Progenitor cell of endocrine pancreas (in vitro differentiated cells): ENCODE data around the gene AP5Z1. TPM values are rescaled to one million over a fixed set of nuclear protein-coding genes. Genes with fewer than 3 reads are reported as not detected.

Experiments used
- DNase-seq: peaks from one replicate; pipeline ENCODE4 v3.0.0; 2021; ENCODE audit warnings: low spot score; ENCODE audit not compliant: unreplicated experiment
- H3K27ac Mint-ChIP-seq: 2 replicates; pipeline ENCODE4 v1.8.0; 2021; ENCODE audit warnings: mild to moderate bottlenecking, moderate library complexity, mixed read lengths
- H3K27me3 Mint-ChIP-seq: 2 replicates; pipeline ENCODE4 v1.8.0; 2021; ENCODE audit warnings: mixed read lengths
- H3K36me3 Mint-ChIP-seq: 2 replicates; pipeline ENCODE4 v1.8.0; 2022; ENCODE audit warnings: mixed read lengths; ENCODE audit not compliant: insufficient read depth
- H3K4me1 Mint-ChIP-seq: 2 replicates; pipeline ENCODE4 v1.8.0; 2021; ENCODE audit warnings: low read depth, mixed read lengths
- H3K4me3 Mint-ChIP-seq: 2 replicates; pipeline ENCODE4 v1.8.0; 2021; ENCODE audit warnings: low read depth, mild to moderate bottlenecking, moderate library complexity, mixed read lengths
- H3K9me3 Mint-ChIP-seq: 2 replicates; pipeline ENCODE4 v1.8.0; 2021; ENCODE audit warnings: low read depth, mixed read lengths
- CTCF ChIP-seq: fragments of 200-600 bp; sonication (generic); IDR thresholded peaks from one replicate; pipeline ENCODE4 v1.5.0; 2021; ENCODE audit warnings: antibody characterized with exemption, mild to moderate bottlenecking; ENCODE audit not compliant: unreplicated experiment
- total RNA-seq: library from RNA; stranded (reverse); gene quantifications from 2 replicates; pipeline ENCODE4 v1.2.1, GENCODE V29; 2021

AP5Z1 gene
- total RNA-seq, 1 donor from 2014 or later: 42.8 TPM

- Mint-ChIP-seq H3K36me3 (no peaks in the 10 kb centered on the region), H3K4me3 (no peak overlapping the region), H3K9me3 (no peaks in the 10 kb centered on the region), H3K27me3 (no peaks in the 10 kb centered on the region), H3K4me1 (no peaks in the 10 kb centered on the region), H3K27ac (no peak overlapping the region)
- TF ChIP-seq CTCF: no peak
- no peak for DNase-seq
Measured at GRCh38 chr7:4819560-4820404, 44.4 kb downstream of the AP5Z1 start.

GRCh38 chr7:4820405-4820966 lies 45.1 kb downstream of the AP5Z1 start:
- H3K36me3 Mint-ChIP-seq: no peaks in the 10 kb centered on the region
- no peak overlapping the region for H3K27ac Mint-ChIP-seq
- no peaks in the 10 kb centered on the region for H3K4me1 Mint-ChIP-seq
- TF ChIP-seq CTCF: no peak
- no peak overlapping the region for H3K4me3 Mint-ChIP-seq
- H3K27me3 Mint-ChIP-seq: no peaks in the 10 kb centered on the region
- H3K9me3 Mint-ChIP-seq: no peaks in the 10 kb centered on the region
- DNase-seq: no peak

- Mint-ChIP-seq H3K27ac (no peak overlapping the region), H3K4me1 (no peaks in the 10 kb centered on the region), H3K9me3 (no peaks in the 10 kb centered on the region), H3K4me3 (no peak overlapping the region), H3K36me3 (no peaks in the 10 kb centered on the region), H3K27me3 (no peaks in the 10 kb centered on the region)
- no peak for DNase-seq
- TF ChIP-seq CTCF: no peak
Measured at GRCh38 chr7:4820967-4821471, 45.6 kb downstream of the AP5Z1 start.

- no peaks in the 10 kb centered on the region for H3K9me3 Mint-ChIP-seq
- TF ChIP-seq CTCF: no peak
- no peaks in the 10 kb centered on the region for H3K36me3 Mint-ChIP-seq
- H3K27me3 Mint-ChIP-seq: no peaks in the 10 kb centered on the region
- H3K4me1 Mint-ChIP-seq: no peaks in the 10 kb centered on the region
- no peak for DNase-seq
- H3K4me3 Mint-ChIP-seq: no peak overlapping the region
- H3K27ac Mint-ChIP-seq: no peak overlapping the region
Measured at GRCh38 chr7:4822677-4823076, 47.3 kb downstream of the AP5Z1 start.

DNA sequence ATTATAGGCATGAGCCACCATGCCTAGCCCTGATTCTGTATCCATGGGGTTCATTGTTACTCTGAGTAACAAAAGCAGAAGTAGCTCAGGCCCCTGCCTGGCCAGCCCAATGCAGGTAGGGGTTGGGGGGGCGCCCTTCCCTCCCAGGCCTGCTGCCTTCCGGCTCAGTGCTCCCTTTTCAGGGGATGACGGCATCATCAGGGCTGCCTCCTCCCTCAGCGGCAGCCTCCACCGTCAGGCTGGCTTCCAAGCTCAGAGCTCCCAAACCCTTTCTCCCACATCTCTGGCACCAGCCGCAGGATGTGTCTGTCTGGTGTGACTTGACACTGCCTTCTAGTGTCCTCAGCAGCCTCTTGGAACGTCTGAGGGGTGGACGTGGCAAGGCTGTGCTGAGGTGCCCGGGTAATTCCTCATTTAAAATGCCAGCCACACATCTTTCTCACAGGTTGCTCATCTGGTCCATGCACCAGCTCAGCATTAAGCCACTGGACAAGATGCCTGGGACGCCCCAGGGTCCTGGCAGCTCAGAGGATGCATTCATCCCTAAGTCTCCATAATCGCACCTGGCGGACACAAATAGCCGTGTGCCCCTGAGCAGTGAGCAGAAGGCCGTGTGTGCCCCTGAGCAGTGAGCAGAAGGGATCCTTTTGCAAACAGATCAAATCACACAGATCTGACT lies 48.2 kb downstream of the AP5Z1 start:
- TF ChIP-seq CTCF: no peak
- DNase-seq: no peak
- H3K4me1 Mint-ChIP-seq: no peaks in the 10 kb centered on the region
- H3K27me3 Mint-ChIP-seq: no peaks in the 10 kb centered on the region
- H3K27ac Mint-ChIP-seq: no peak overlapping the region
- H3K4me3 Mint-ChIP-seq: no peak overlapping the region
- no peaks in the 10 kb centered on the region for H3K36me3 Mint-ChIP-seq
- no peaks in the 10 kb centered on the region for H3K9me3 Mint-ChIP-seq
